AG10803 (cell line): ENCODE results near the gene HNRNPH1.

Experiments
- DNase-seq: peaks from one replicate; pipeline ENCODE4 v3.0.0; 2010; ENCODE audit warnings: low read depth
- H3K4me3 ChIP-seq: 2 replicates; pipeline ENCODE4 v1.5.1; 2011; ENCODE audit warnings: mild to moderate bottlenecking, low read length, control low read depth
- CTCF ChIP-seq: conservative IDR thresholded peaks from 2 replicates; pipeline ENCODE4 v1.5.1; 2011; ENCODE audit warnings: mild to moderate bottlenecking, low read length, control low read depth, inconsistent platforms

Gene HNRNPH1

GRCh38 chr5:179572386-179572785 lies 51.1 kb downstream of the HNRNPH1 start:
- H3K4me3 ChIP-seq = no peak overlapping the region
- no peak for DNase-seq
- TF ChIP-seq CTCF = no peak

GRCh38 chr5:179568721-179569120 lies 54.8 kb downstream of the HNRNPH1 start:
- no peak for TF ChIP-seq CTCF
- no peak for DNase-seq
- H3K4me3 ChIP-seq = no peak overlapping the region

GRCh38 chr5:179564526-179564925 lies 58.9 kb downstream of the HNRNPH1 start:
- no peak for DNase-seq
- no peak for TF ChIP-seq CTCF

More at GRCh38 chr5:179564526-179564925, 58.9 kb downstream of the HNRNPH1 start:
- no peak overlapping the region for H3K4me3 ChIP-seq
